ENCODE measurements around the gene CROCC2.

Gene CROCC2

GRCh38 chr2:240959941-240960308 lies 53.8 kb downstream of the CROCC2 start:
- DNase-seq = no peak

GRCh38 chr2:240960309-240960970 lies 54.3 kb downstream of the CROCC2 start:
- DNase-seq = no peak

GRCh38 chr2:240960971-240961876 lies 55.1 kb downstream of the CROCC2 start:
- DNase-seq = no peak

GRCh38 chr2:240961910-240962299 lies 55.8 kb downstream of the CROCC2 start:
- no peak for DNase-seq

- no peak for DNase-seq
Measured at GRCh38 chr2:240962300-240963064, 56.3 kb downstream of the CROCC2 start.

- no peak for DNase-seq
Measured at GRCh38 chr2:240963065-240963867, 57.1 kb downstream of the CROCC2 start.

- DNase-seq = no peak
Measured at GRCh38 chr2:240963868-240964703, 58.0 kb downstream of the CROCC2 start.

- DNase-seq = no peak
Measured at GRCh38 chr2:240964704-240965295, 58.7 kb downstream of the CROCC2 start.

- DNase-seq = no peak
Measured at GRCh38 chr2:240965296-240965904, 59.3 kb downstream of the CROCC2 start.

- DNase-seq = no peak
Measured at GRCh38 chr2:240965905-240966456, 59.8 kb downstream of the CROCC2 start.

GRCh38 chr2:240966457-240966905 lies 60.3 kb downstream of the CROCC2 start:
- DNase-seq = no peak

- DNase-seq = no peak
Measured at GRCh38 chr2:240966906-240967680, 61.0 kb downstream of the CROCC2 start.

- DNase-seq = no peak
Measured at GRCh38 chr2:240967681-240968621, 61.8 kb downstream of the CROCC2 start.

GRCh38 chr2:240968731-240969624 lies 62.8 kb downstream of the CROCC2 start:
- DNase-seq = no peak

GRCh38 chr2:240970104-240970503 lies 64.0 kb downstream of the CROCC2 start:
- no peak for DNase-seq

GRCh38 chr2:240970816-240971215 lies 64.7 kb downstream of the CROCC2 start:
- no peak for DNase-seq

- no peak for DNase-seq
Measured at GRCh38 chr2:240972201-240972600, 66.1 kb downstream of the CROCC2 start.

Measured in NCI-H2081 treated with DMSO at 0.1 percent for 48 hours (cell line).